Measurements from ENCODE around the gene NEURL1. TPM values are rescaled to one million over a fixed set of nuclear protein-coding genes. Genes with fewer than 3 reads are reported as not detected.

NEURL1 gene
- total and polyA plus RNA-seq, 10 of the 15 experiments (the other 5 are each of a cell fraction or from before 2014, with no cell fraction given), result 0.02 to 0.05 (median 0.05) TPM; not detected in 6

GRCh38 chr10:103610083-103610472, 116.6 kb downstream of the NEURL1 start:
- no peaks in the 10 kb centered on the region for H3K9me3 ChIP-seq (replicated peaks; ENCODE audit: control insufficient read depth, insufficient read depth, low read length)
- H3K4me3 ChIP-seq, result no peak overlapping the region
- no peaks in the 10 kb centered on the region for H4K20me1 ChIP-seq (ENCODE audit: control insufficient read depth, insufficient read depth)
- no peaks in the 10 kb centered on the region for H3K4me1 ChIP-seq (ENCODE audit: control insufficient read depth, insufficient read depth, low read length)
- in situ Hi-C loops (cut with MboI), result no loop called here
- DNase-seq (ENCODE audit: low read depth, low spot score), result no peak
- no TSS peak for BruUV-seq (replicated peaks)
- no peaks in the 10 kb centered on the region for H3K79me2 ChIP-seq (ENCODE audit: control insufficient read depth, insufficient read depth, low read length)
- WGBS (ENCODE audit: insufficient coverage, insufficient replicate concordance, low lambda C conversion rate, missing lambda C conversion rate), result 21% methylated on average over 2 of the region's 2 CpGs
- no peak for ATAC-seq
- H3K36me3 ChIP-seq (ENCODE audit: control insufficient read depth in 2 of 2, insufficient read depth in 2 of 2, low read length in 1 of 2), result peaks cover 12 to 30% of the 10 kb centered on the region in 2 experiments; a peak in 3 of 4 replicates
- no peak overlapping the region for H3K9ac ChIP-seq (ENCODE audit: control insufficient read depth, insufficient read depth, low read length)
- no peaks in the 10 kb centered on the region for H3K27me3 ChIP-seq (replicated peaks in 1 of 2; ENCODE audit: control insufficient read depth in 2 of 2, insufficient read depth in 2 of 2, low read length in 1 of 2)
- no peak for FAIRE-seq
- intact Hi-C loops (cut with micrococcal nuclease; ENCODE audit: unreplicated experiment), result no loop called here
- CTCF ChIA-PET, result interaction anchor here (0.8 to 2.9 kb wide), 4 partner anchors 20 to 80 kb away, joined by 3 to 16 read pairs (median 3); no protein-coding TSS in a partner anchor
- SMC1A ChIA-PET (ENCODE audit: uncharacterized antibody, unreplicated experiment), result interaction anchor here (1.1 kb wide), 1 partner anchor 69 kb away, joined by 3 read pairs; no protein-coding TSS in a partner anchor
- H3K4me2 ChIP-seq (ENCODE audit: control insufficient read depth, insufficient read depth), result no peak overlapping the region
- H3K27ac ChIP-seq (ENCODE audit: control insufficient read depth, insufficient read depth), result no peak overlapping the region
- RAD21 ChIA-PET (ENCODE audit: unreplicated experiment), result no interaction called here
- no peak overlapping the region for H2AFZ ChIP-seq (ENCODE audit: control insufficient read depth, low read depth, low read length)
- POLR2A ChIA-PET, result no interaction called here
- TF ChIP-seq CHD2 (IDR thresholded peaks at IDR 0.05; ENCODE audit: borderline replicate concordance, low read depth, low read length) (no peak), PBX3 (IDR thresholded peaks at IDR 0.05; ENCODE audit: insufficient replicate concordance, low read depth, low read length) (no peak), MTA3 (IDR thresholded peaks at IDR 0.05; ENCODE audit: borderline replicate concordance, low read length) (no peak), E2F8 (IDR thresholded peaks at IDR 0.05; ENCODE audit: low read depth, partially characterized antibody) (no peak), BCL11A (IDR thresholded peaks at IDR 0.05; ENCODE audit: low read depth, low read length) (no peak), ZBTB4 (CRISPR knock-in tag; IDR thresholded peaks at IDR 0.05) (no peak), TCF7 (IDR thresholded peaks at IDR 0.05; ENCODE audit: borderline replicate concordance) (no peak), FOXM1 (IDR thresholded peaks at IDR 0.05; ENCODE audit: low read depth, low read length) (no peak), HSF1 (IDR thresholded peaks at IDR 0.05; ENCODE audit: low read depth, low read length) (no peak), MTA2 (IDR thresholded peaks at IDR 0.05; ENCODE audit: low read depth) (no peak), HDAC6 (IDR thresholded peaks at IDR 0.05; ENCODE audit: unreplicated experiment) (no peak), NFXL1 (IDR thresholded peaks at IDR 0.05; ENCODE audit: borderline replicate concordance) (no peak), ESRRA (IDR thresholded peaks at IDR 0.05; ENCODE audit: low read length) (no peak), KLF5 (IDR thresholded peaks at IDR 0.05; ENCODE audit: partially characterized antibody) (no peak), ASH2L (IDR thresholded peaks at IDR 0.05; ENCODE audit: borderline replicate concordance, low read depth) (no peak)

All from GM12878 (cell line).